Neural cell (in vitro differentiated cells): ENCODE data around the gene CPA3.

Experiments used
- CTCF ChIP-seq: fragments of 450-650 bp; IDR thresholded peaks from 2 replicates; pipeline ENCODE4 v1.5.1; 2014; ENCODE audit warnings: antibody characterized with exemption, mild to moderate bottlenecking, moderate library complexity; ENCODE audit not compliant: poor library complexity, severe bottlenecking
- EP300 ChIP-seq: fragments of 450-650 bp; conservative IDR thresholded peaks from 2 replicates; pipeline ENCODE4 v1.6.1; 2014; ENCODE audit warnings: antibody characterized with exemption, mild to moderate bottlenecking, moderate library complexity; ENCODE audit not compliant: poor library complexity, severe bottlenecking
- EZH2 ChIP-seq: fragments of 200-600, 300-800 bp; shearing (Covaris generic), sonication (generic); IDR thresholded peaks from 2 replicates; pipeline ENCODE4 v1.6.1; 2014; ENCODE audit warnings: antibody characterized with exemption, low read length, borderline replicate concordance, mild to moderate bottlenecking; ENCODE audit not compliant: insufficient read depth, poor library complexity, severe bottlenecking
- MXI1 ChIP-seq: fragments of 450-650 bp; conservative IDR thresholded peaks from 2 replicates; pipeline ENCODE4 v1.6.1; 2014; ENCODE audit warnings: antibody characterized with exemption, mild to moderate bottlenecking; ENCODE audit not compliant: poor library complexity, severe bottlenecking
- POLR2AphosphoS5 ChIP-seq: IDR thresholded peaks from 2 replicates; pipeline ENCODE4 v1.6.1; 2012
- RAD21 ChIP-seq: fragments of 450-650 bp; conservative IDR thresholded peaks from 2 replicates; pipeline ENCODE4 v1.6.1; 2014; ENCODE audit warnings: antibody characterized with exemption, mild to moderate bottlenecking, moderate library complexity
- REST ChIP-seq: IDR thresholded peaks from 2 replicates; pipeline ENCODE4 v1.6.1; 2012; ENCODE audit warnings: borderline replicate concordance
- SMC3 ChIP-seq: fragments of 450-650 bp; conservative IDR thresholded peaks from 2 replicates; pipeline ENCODE4 v1.6.1; 2014; ENCODE audit warnings: antibody characterized with exemption, mild to moderate bottlenecking, moderate library complexity; ENCODE audit not compliant: poor library complexity
- TAF1 ChIP-seq: IDR thresholded peaks from 2 replicates; pipeline ENCODE4 v1.6.1; 2012; ENCODE audit warnings: low read depth

DNA sequence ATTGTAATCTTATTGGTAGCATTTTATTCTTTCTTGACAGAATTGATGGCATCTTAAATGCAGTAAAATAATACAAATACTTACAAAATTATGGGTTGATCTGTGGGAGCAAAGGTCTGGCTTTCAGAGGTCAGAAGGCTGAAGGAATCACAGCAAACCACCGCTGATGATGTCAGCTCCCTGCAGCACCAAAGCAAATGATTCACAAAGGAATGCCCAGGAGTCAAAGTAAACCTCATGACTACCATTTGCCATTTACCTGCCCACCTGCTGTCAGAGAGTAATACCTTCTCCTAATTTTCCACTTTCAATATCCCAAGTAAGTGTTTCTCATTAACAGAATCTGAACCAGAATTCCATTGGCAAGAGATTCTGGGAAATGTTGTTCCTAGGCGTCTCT, 46.1 kb downstream of the CPA3 start:
- no peak for TF ChIP-seq EP300
- no peak for TF ChIP-seq POLR2AphosphoS5
- no peak for TF ChIP-seq EZH2
- no peak for TF ChIP-seq CTCF
- TF ChIP-seq REST = no peak
- no peak for TF ChIP-seq TAF1
- no peak for TF ChIP-seq SMC3
- no peak for TF ChIP-seq RAD21
- no peak for TF ChIP-seq MXI1
